Astrocyte of the spinal cord (primary cell): ENCODE results near the gene AJAP1.

Source experiments
- DNase-seq: peaks from one replicate; pipeline ENCODE4 v3.0.0; 2011; ENCODE audit warnings: low read depth, low spot score
- H3K4me3 ChIP-seq: 2 replicates; pipeline ENCODE4 v1.5.1; 2011; ENCODE audit warnings: low read depth, mild to moderate bottlenecking, low read length, moderate library complexity
- CTCF ChIP-seq: IDR thresholded peaks from 2 replicates; pipeline ENCODE4 v1.5.1; 2012; ENCODE audit warnings: low read depth, mild to moderate bottlenecking, low read length, inconsistent platforms
- in situ Hi-C: cut with HindIII; loops from 2 replicates; pipeline ENCODE4 v1.10.0; 2017; ENCODE audit warnings: low sequenced_read_pairs

The AJAP1 gene

DNA sequence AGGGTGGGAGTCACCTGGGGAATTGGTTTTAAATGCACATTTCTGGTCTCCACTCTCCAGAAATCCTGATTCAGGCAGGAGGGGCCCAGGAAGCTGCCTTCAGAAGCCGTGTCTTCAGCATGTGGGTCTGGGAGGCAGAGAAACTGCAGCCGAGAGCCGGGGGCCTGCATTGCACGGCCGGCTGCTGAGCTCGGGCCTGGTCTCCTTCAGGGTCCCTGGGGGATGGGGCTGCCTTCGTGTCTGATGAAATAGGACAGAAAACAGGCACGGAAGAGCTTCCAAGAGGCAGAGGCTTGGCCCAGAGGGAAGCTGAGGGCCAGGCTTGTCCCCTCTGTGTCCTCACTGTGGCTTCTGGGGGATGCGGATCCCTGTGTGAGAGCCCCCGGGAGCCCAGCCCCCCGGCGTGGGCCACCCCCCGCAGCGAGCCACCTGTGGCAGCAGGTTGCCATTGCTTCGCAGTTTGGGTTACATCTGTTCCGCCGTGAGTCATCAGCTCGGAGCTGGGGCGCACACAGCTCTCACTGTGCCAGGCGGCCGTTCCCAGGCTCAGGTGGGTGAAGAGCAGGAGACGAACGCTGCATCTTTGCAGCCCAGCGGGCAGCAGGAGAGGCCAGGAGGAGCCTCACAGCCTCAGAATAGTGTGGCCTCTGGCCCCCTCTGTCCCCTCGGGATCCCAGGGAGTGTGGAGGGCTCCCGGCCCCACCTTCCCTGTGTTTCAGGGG lies 72.4 kb downstream of the AJAP1 start:
- in situ Hi-C loops: no loop called here

DNA sequence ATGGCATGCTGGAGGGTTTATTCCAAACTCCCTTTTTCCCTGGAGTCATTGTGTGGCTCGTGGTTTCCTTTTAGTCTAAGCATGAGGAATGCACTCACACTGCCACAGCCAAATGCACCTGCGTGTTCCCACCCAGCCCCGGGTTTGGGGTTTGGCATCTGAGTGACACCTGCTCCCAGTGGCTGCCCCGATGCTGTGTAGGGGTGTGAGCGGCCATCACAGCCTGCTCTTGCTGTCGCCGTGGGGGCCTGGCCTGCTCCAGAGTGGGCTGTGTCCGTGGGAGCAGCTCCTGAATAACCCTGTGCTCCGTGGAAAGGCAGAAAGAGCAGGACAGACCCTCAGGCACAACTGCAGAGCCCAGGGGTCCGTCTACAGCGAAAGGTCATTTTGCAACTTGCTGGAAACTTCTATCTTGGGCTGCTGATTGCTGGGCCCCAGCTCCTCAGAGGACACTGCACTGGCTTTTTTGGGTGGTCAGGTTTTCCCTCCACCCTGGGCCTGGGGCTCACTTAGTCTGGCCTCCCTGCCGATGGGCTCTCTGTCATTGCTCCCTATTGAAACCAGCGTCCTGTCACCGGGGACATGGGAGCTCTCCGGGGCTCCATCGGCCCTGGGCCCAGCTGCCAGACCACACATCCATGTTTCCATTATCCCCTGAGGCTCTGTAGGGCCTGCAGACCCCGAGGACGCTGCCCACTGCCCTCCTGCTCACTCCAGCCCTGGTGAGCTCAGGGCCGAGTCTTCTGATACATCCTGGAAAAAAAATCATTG lies 74.1 kb downstream of the AJAP1 start:
- TF ChIP-seq CTCF: no peak
- no peak overlapping the region for H3K4me3 ChIP-seq
- in situ Hi-C loops: no loop called here
- no peak for DNase-seq

More for the DNA sequence above, 72.4 kb downstream of the AJAP1 start:
- no peak for TF ChIP-seq CTCF
- no peak overlapping the region for H3K4me3 ChIP-seq
- DNase-seq: no peak

DNA sequence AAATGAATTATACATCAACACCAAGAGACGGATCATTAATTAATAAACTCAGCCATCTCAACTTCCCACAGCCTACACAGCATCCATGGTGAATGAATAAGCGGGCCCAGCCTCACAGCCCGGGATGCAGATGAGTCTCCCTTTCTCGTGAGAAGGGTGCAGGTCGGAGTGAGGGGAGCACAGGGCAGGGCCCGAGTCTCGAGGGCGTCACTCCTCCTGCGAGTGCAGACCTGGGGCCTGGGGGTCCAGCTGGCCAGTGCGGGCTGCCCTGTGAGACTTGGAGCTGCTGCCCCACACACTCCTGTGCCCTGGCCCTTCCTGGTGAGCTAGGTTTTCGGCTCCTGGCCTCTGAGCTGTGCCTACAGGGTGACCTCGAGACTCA lies 74.7 kb downstream of the AJAP1 start:
- in situ Hi-C loops: no loop called here
- no peak for TF ChIP-seq CTCF
- DNase-seq: no peak
- H3K4me3 ChIP-seq: no peak overlapping the region

DNA sequence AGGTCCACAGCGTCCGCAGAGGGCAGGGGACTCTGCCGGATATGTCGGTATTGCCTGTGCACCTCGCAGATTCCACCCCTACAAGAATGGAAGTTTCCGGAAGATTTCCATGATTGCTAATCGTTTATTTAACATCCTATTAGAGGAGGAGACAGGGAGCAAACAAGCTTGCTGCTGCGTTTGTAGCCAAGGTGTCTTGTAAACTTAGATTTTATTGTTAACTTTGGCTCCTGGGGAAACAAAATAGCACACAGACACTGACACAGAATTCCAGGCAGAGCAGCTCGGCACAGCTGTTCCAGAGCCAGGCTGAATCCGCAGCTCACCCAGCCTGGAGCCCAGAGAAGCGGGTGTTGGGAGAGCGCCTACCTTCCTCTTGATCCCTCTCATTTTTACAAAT lies 75.7 kb downstream of the AJAP1 start:
- DNase-seq: no peak
- in situ Hi-C loops: no loop called here
- no peak overlapping the region for H3K4me3 ChIP-seq
- no peak for TF ChIP-seq CTCF

- no peak overlapping the region for H3K4me3 ChIP-seq
- TF ChIP-seq CTCF: no peak
- in situ Hi-C loops: no loop called here
- no peak for DNase-seq
These were observed 79.2 kb downstream of the AJAP1 start for GRCh38 chr1:4733446-4734177.

DNA sequence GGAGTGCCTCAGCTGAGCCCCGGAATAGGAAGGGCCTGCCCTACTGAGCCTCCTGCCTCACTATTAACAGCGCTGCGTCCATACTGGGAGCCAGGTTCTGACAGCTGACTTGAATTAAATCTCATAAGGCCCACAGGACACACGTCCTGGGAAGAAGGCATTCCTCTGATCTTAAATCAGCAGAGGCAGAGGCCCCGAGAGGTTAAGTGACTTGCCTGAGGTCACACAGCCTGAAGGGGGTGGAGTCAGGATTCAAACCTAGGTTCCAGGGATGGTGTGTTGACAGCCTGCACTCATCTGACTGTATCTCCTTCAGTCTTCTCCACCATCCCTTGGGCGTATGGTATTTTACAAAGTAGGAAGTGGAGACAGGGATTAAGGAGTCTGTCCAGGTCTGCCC lies 79.8 kb downstream of the AJAP1 start:
- no peak for DNase-seq
- TF ChIP-seq CTCF: no peak
- no peak overlapping the region for H3K4me3 ChIP-seq
- in situ Hi-C loops: no loop called here
